Common myeloid progenitor, CD34-positive (primary cell): ENCODE measurements around the gene AGPS.

Source experiments
- CTCF ChIA-PET: fragments of 350-600 bp; sonication (Branson Sonifier 250); formaldehyde crosslinking; loops from one replicate; lab custom pipeline; 2021; ENCODE audit warnings: antibody characterized with exemption; lab: Charles Lee
- POLR2A ChIA-PET: fragments of 350-600 bp; sonication (Branson Sonifier 250); formaldehyde crosslinking; loops from one replicate; lab custom pipeline; 2021; ENCODE audit warnings: antibody characterized with exemption; lab: Charles Lee
- DNase-seq, 3 donors: peaks; one replicate each; pipeline versions ENCODE4 v3.0.0 to v3.0.0-alpha.2; 2013
- H3K27ac ChIP-seq, 2 experiments: 1 replicate in 1 of 2; 2 replicates in 1 of 2; pipeline ENCODE4 v1.7.0; 2013; ENCODE audit warnings: inconsistent platforms in 2 of 2, low read length in 2 of 2, mild to moderate bottlenecking in 2 of 2, low read depth in 1 of 2, moderate library complexity in 1 of 2; ENCODE audit not compliant: severe bottlenecking in 2 of 2, insufficient read depth in 1 of 2, poor library complexity in 1 of 2
- H3K27me3 ChIP-seq, 5 experiments: replicated peaks in 2 of 5; 1 replicate in 3 of 5; 2 replicates in 2 of 5; pipeline versions ENCODE4 v1.6.1 to v1.7.0; 2013; ENCODE audit warnings: low read length in 4 of 5, mild to moderate bottlenecking in 2 of 5, moderate library complexity in 2 of 5, inconsistent platforms in 1 of 5; ENCODE audit not compliant: insufficient read depth in 5 of 5, control insufficient read depth in 4 of 5
- H3K36me3 ChIP-seq, 4 experiments: 1 replicate in 2 of 4; 2 replicates in 2 of 4; pipeline versions ENCODE4 v1.6.1 to v1.7.0; 2013; ENCODE audit warnings: low read length in 3 of 4, control low read depth in 1 of 4, mild to moderate bottlenecking in 1 of 4; ENCODE audit not compliant: control insufficient read depth in 4 of 4, insufficient read depth in 4 of 4
- H3K4me1 ChIP-seq, 4 experiments: 1 replicate in 3 of 4; 2 replicates in 1 of 4; pipeline versions ENCODE4 v1.6.1 to v1.7.1; 2013; ENCODE audit warnings: low read length in 3 of 4, mild to moderate bottlenecking in 3 of 4, control low read depth in 1 of 4, inconsistent platforms in 1 of 4, moderate library complexity in 1 of 4; ENCODE audit not compliant: control insufficient read depth in 4 of 4, insufficient read depth in 4 of 4; ENCODE audit errors: control extremely low read depth in 1 of 4
- H3K4me3 ChIP-seq, 7 experiments: 1 replicate in 4 of 7; 2 replicates in 3 of 7; pipeline versions ENCODE4 v1.5.1 to v1.7.0; 2013; ENCODE audit warnings: mild to moderate bottlenecking in 7 of 7, low read length in 6 of 7, moderate library complexity in 6 of 7, inconsistent platforms in 2 of 7, low read depth in 2 of 7, control low read depth in 1 of 7; ENCODE audit not compliant: insufficient read depth in 4 of 7, control insufficient read depth in 1 of 7; ENCODE audit errors: extremely low read depth in 1 of 7
- H3K9me3 ChIP-seq, 5 experiments: 1 replicate in 4 of 5; 2 replicates in 1 of 5; pipeline versions ENCODE4 v1.6.1 to v1.7.1; 2013; ENCODE audit warnings: low read length in 4 of 5, mild to moderate bottlenecking in 2 of 5, inconsistent platforms in 1 of 5, low read depth in 1 of 5, moderate library complexity in 1 of 5; ENCODE audit not compliant: control insufficient read depth in 4 of 5, insufficient read depth in 2 of 5; ENCODE audit errors: control extremely low read depth in 1 of 5
- WGBS: methylation state at CpG from one replicate; pipeline ENCODE4 v1.1.5; 2013; ENCODE audit not compliant: insufficient coverage; 5-methylcytosine and 5-hydroxymethylcytosine counted together

The AGPS gene

DNA sequence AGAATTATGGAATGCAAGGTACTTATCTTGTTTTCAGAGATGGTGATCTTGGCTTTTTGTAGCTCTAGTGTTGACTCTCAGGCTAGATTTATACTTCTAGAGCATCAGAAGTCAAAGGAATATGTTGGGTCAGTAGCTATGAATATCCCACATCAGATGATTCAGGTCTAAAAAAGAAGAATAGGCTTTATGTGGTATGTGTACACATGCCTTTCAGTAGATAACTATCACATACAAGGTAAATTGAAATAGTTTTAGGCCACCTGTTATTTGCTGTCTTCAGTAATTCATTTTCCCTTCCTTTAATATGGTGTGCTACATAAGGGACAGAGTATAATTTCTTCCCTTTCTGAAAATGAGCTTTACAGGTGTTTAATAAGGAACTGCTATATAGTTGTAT is 142.4 kb downstream of the AGPS start:
- H3K4me3 ChIP-seq = no peak overlapping the region
- POLR2A ChIA-PET = no interaction called here
- CTCF ChIA-PET = interaction anchor here (0.9 to 2.1 kb wide), 3 partner anchors 9 to 23 kb away, joined by 3 to 4 read pairs (median 3); no protein-coding TSS in a partner anchor
- H3K36me3 ChIP-seq = peaks cover 5 to 10% (median 8%) of the 10 kb centered on the region in 4 experiments
- H3K27ac ChIP-seq = no peak overlapping the region
- no peaks in the 10 kb centered on the region for H3K27me3 ChIP-seq
- DNase-seq = no peak
- H3K9me3 ChIP-seq = no peaks in the 10 kb centered on the region
- H3K4me1 ChIP-seq = no peaks in the 10 kb centered on the region

DNA sequence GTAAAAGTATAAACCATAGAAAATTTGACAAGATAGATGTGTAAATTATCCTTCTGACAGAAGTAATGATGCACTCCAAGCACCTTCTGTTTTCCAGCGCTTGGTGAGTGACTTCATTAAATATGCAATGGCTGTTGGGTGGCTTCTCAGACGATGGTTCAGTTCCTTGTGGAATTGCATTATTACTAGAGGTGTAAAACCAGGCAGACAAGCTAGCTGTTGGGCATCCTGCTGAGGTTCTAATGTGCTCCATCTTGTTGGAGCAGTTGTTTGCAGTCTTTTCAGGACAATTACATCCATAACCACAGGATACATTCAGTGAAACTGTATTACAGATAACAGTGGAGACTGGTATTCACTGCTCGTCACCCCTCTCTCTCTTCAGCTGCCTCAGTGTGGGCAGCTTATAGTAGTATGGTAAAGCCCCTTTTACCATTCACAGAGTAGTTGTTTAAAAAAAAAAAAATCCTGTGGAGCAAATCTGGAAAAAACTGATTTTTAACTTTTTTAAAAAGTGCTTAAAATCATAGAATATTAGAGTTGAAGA is 143.5 kb downstream of the AGPS start:
- Histone ChIP-seq H3K4me3 (no peak overlapping the region), H3K27me3 (no peaks in the 10 kb centered on the region), H3K36me3 (peaks cover 6 to 10% (median 8%) of the 10 kb centered on the region in 4 experiments), H3K4me1 (no peaks in the 10 kb centered on the region), H3K9me3 (no peaks in the 10 kb centered on the region), H3K27ac (no peak overlapping the region)
- ChIA-PET CTCF (interaction anchor here (0.5 to 0.9 kb wide), 2 partner anchors 8 to 63 kb away, joined by 3 read pairs; no protein-coding TSS in a partner anchor), POLR2A (no interaction called here)
- 100% methylated on average over 2 of the region's 3 CpGs for WGBS
- DNase-seq = no peak

DNA sequence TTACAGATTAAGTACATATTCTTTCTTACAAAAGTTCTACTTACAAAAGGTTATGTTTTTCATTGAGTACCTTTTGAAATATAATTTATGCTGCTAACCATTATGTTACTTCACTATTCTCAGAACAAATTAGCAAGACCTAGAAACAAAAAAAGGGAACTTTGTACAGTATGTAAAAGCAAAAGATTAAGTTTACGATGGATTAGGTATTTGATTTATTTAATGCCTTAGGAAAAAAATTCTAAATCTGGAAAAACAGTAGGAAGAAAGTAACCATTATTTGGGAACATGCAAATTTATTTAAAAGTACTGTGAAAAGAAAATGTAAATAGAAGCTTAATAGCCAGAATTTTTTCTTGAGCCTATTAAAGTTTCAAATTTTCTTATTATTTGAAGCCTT is 144.6 kb downstream of the AGPS start:
- Histone ChIP-seq H3K27ac (no peak overlapping the region), H3K36me3 (peaks cover 6 to 10% (median 8%) of the 10 kb centered on the region in 4 experiments), H3K9me3 (no peaks in the 10 kb centered on the region), H3K4me3 (no peak overlapping the region), H3K27me3 (no peaks in the 10 kb centered on the region), H3K4me1 (no peaks in the 10 kb centered on the region)
- DNase-seq = no peak
- ChIA-PET CTCF (no interaction called here), POLR2A (no interaction called here)
- 83% methylated on average over 1 of the region's 1 CpG for WGBS

DNA sequence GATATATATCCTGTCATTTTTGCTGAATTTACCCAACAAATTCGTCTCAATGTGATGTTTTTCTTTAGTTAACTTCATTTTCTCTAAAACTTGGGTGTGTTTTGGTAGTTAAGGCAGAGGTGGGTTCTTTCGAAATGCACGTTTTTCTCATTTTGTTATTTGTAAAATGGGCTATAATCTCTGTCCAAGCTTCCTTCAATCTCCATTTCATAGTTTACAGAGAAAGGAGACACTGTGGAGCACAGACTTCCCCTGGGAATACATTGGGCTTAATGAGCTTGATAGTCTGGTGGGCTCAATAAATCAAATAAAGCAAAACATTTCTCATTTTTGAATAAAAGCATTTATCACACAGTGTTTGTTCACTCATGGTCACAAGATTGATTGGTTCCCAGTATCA is 145.1 kb downstream of the AGPS start:
- Histone ChIP-seq H3K4me1 (no peaks in the 10 kb centered on the region), H3K27me3 (no peaks in the 10 kb centered on the region), H3K36me3 (peaks cover 5 to 10% (median 6%) of the 10 kb centered on the region in 4 experiments), H3K4me3 (no peak overlapping the region), H3K27ac (no peak overlapping the region), H3K9me3 (no peaks in the 10 kb centered on the region)
- no peak for DNase-seq
- POLR2A ChIA-PET = no interaction called here
- no CpG with 5 or more reads among the region's 3 CpGs for WGBS
- CTCF ChIA-PET = no interaction called here

DNA sequence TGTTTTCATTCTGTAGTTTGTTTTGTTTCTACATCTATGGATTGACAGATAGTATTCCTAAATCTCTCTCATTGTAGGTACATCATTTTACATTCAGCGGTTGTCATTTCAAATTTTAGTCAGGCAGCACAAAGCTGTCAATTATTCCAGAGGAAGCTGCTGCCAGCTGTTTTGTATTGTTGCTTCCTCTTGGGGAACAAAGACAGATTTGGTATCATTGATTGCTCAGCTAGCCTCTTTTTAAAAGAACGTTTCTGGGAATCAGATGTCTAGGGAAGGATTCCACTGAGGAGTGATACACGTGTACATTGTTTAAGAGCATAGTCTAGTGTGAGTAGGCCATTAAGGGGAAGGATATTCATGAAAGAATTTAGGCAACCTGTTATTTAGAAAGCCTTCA is 145.8 kb downstream of the AGPS start:
- no peak for DNase-seq
- no peak overlapping the region for H3K27ac ChIP-seq
- POLR2A ChIA-PET = no interaction called here
- H3K9me3 ChIP-seq = no peaks in the 10 kb centered on the region
- 70% methylated on average over 3 of the region's 3 CpGs for WGBS
- no peak overlapping the region for H3K4me3 ChIP-seq
- no peaks in the 10 kb centered on the region for H3K27me3 ChIP-seq
- H3K4me1 ChIP-seq = no peaks in the 10 kb centered on the region
- H3K36me3 ChIP-seq = peaks cover 4 to 10% (median 6%) of the 10 kb centered on the region in 4 experiments
- CTCF ChIA-PET = no interaction called here

DNA sequence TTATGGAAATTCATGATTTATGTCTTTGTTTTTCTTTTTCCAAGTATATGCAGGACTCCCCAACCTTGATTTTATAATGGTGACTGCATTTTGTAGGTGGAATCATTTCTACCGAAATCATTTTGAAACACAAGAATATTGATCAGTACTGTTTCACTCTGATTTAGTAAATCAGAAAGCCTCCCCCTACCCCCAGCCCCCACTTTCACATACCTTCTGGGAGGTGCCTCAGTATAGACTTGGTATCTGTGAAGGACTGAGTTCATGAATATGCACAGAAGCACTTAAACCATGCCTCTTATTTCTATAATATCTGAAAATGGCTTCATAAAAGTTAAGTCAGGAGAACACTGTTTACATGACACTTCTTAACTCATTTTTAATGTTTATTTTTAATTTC is 147.7 kb downstream of the AGPS start:
- Histone ChIP-seq H3K27me3 (no peaks in the 10 kb centered on the region), H3K4me1 (no peaks in the 10 kb centered on the region), H3K9me3 (peaks cover 0 to 2% (median 0%) of the 10 kb centered on the region in 5 experiments), H3K4me3 (no peak overlapping the region), H3K36me3 (peaks cover 4 to 10% (median 6%) of the 10 kb centered on the region in 4 experiments), H3K27ac (no peak overlapping the region)
- POLR2A ChIA-PET = no interaction called here
- no peak for DNase-seq
- CTCF ChIA-PET = no interaction called here
- no CpG with 5 or more reads among the region's 1 CpG for WGBS

DNA sequence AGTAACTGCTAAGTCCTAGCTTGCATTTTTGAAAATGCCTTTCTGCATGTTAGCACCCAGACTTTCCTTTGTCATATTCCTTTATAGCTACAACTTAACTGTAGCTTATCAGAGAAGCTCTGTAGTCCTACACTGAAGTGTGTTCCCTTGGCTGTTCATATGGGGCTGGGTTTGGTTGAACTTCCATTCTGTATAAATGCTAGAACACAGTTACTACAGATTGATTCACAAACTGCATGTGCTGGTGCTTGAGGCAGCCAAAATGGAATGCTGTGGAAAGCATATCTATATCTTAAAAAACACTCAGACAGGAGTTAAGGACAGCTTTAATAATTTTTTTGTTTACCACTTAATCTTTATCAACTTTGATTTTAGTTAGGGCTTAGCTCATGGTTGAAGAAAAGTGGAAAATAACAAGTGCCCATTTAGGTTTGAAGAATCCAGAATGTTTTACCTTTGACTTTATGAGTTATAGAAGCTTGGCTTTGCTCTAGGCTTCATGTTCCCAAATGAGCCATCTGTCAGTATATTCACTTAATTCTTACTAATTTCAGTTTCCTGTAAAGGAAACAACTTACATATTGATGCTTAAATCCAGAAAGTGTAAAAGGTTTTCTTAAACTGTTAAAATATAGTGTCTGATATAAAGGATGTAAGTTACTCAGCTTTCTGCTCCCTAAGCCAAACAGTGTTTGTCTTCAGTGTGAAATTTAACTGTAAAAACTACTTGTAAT is 148.9 kb downstream of the AGPS start:
- H3K27me3 ChIP-seq = no peaks in the 10 kb centered on the region
- CTCF ChIA-PET = interaction anchor here (1.5 kb wide), 1 partner anchor 9 kb away, joined by 4 read pairs; no protein-coding TSS in a partner anchor
- H3K36me3 ChIP-seq = peaks cover 5 to 10% (median 7%) of the 10 kb centered on the region in 4 experiments
- peaks cover 0 to 10% (median 6%) of the 10 kb centered on the region in 5 experiments for H3K9me3 ChIP-seq
- no peak overlapping the region for H3K4me3 ChIP-seq
- POLR2A ChIA-PET = no interaction called here
- H3K4me1 ChIP-seq = no peaks in the 10 kb centered on the region
- no peak overlapping the region for H3K27ac ChIP-seq
- DNase-seq = no peak
